HEK293T (cell line): ENCODE results near the gene CHAD.
"Not testable (repeated sequence)": the region's sequence is repeated elsewhere in the genome, so short reads cannot be mapped to it uniquely, and the experiment has no call there.

Source experiments
- ARNT ChIP-seq: fragments of 450-650 bp; IDR thresholded peaks from 2 replicates; pipeline ENCODE4 v1.6.1; 2017; ENCODE audit warnings: mild to moderate bottlenecking
- BHLHE40 ChIP-seq: fragments of 450-650 bp; IDR thresholded peaks from 2 replicates; pipeline ENCODE4 v1.6.1; 2016; ENCODE audit warnings: mild to moderate bottlenecking, moderate library complexity, borderline replicate concordance
- ELF4 ChIP-seq: fragments of 450-650 bp; IDR thresholded peaks from 2 replicates; pipeline ENCODE4 v1.6.1; 2017; ENCODE audit warnings: antibody characterized with exemption
- FOXM1 ChIP-seq: fragments of 450-650 bp; IDR thresholded peaks from 2 replicates; pipeline ENCODE4 v1.6.1; 2017; ENCODE audit warnings: mild to moderate bottlenecking, borderline replicate concordance
- HDGF ChIP-seq: fragments of 450-650 bp; IDR thresholded peaks from 2 replicates; pipeline ENCODE4 v1.6.1; 2017; ENCODE audit warnings: antibody characterized with exemption, borderline replicate concordance
- L3MBTL2 ChIP-seq: fragments of 450-650 bp; conservative IDR thresholded peaks from 2 replicates; pipeline ENCODE4 v1.6.1; 2016; ENCODE audit warnings: mild to moderate bottlenecking
- LEF1 ChIP-seq: fragments of 450-650 bp; IDR thresholded peaks from 2 replicates; pipeline ENCODE4 v1.6.1; 2017; ENCODE audit warnings: mild to moderate bottlenecking, borderline replicate concordance
- PKNOX1 ChIP-seq: fragments of 450-650 bp; IDR thresholded peaks from 2 replicates; pipeline ENCODE4 v1.6.1; 2016
- SP1 ChIP-seq: fragments of 450-650 bp; IDR thresholded peaks from 2 replicates; pipeline ENCODE4 v1.6.1; 2017
- ZNF384 ChIP-seq: fragments of 450-650 bp; IDR thresholded peaks from 2 replicates; pipeline ENCODE4 v1.6.1; 2016

- not testable (repeated sequence) for TF ChIP-seq ZNF384, SP1, BHLHE40, PKNOX1, LEF1, HDGF, FOXM1, ELF4, ARNT, L3MBTL2
Measured at GRCh38 chr17:50475775-50476544, 7.3 kb upstream of the CHAD start.
